ENCODE results near the gene PPARD.
"Not testable (repeated sequence)": the region's sequence is repeated elsewhere in the genome, so short reads cannot be mapped to it uniquely, and the experiment has no call there.

PPARD gene

GRCh38 chr6:35388030-35388429 is 45.7 kb downstream of the PPARD start:
- FAIRE-seq, result no peak

DNA sequence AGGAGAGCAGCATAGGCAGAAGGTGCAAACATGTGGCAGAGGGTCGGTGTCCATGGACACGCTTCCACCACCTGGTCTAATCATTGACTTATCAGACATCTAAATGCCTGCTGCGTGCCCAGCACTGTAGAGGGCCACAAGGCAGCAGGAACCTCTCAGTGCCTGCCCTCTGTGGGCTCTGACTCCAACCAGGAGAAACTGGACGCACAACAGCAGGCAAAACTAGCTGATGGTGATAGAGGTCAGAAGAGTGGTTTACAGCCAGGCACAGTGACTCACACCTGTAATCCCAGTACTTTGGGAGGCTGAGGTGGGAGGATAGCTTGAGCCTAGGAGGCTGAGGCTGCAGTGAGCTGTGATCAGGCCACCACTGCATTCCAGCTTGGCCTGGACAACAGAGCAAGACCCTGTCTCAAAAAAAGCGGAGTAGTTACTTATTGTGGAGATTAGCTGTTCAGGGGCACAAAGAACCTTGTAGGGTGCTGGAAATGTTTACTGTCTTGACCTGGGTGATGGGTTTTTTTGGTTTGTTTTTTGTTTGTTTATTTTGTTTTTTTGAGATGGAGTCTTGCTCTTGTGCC is 46.5 kb downstream of the PPARD start:
- no peak for FAIRE-seq

DNA sequence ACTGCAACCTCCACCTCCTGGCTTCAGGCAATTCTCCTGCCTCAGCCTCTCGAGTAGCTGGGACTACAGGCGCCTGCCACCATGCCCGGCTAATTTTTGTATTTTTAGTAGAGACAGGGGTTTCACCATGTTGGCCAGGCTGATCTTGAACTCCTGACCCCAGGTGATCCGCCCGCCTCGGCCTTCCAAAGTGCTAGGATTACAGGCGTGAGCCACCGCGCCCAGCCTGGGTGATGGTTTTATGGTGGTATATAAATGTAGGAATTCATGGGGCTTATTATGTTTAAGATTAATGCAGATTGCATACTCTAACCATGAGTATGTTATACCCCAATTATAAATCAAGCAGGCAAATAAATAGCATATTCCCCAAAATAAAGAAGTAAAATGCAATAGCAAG is 47.0 kb downstream of the PPARD start:
- FAIRE-seq, result not testable (repeated sequence)

DNA sequence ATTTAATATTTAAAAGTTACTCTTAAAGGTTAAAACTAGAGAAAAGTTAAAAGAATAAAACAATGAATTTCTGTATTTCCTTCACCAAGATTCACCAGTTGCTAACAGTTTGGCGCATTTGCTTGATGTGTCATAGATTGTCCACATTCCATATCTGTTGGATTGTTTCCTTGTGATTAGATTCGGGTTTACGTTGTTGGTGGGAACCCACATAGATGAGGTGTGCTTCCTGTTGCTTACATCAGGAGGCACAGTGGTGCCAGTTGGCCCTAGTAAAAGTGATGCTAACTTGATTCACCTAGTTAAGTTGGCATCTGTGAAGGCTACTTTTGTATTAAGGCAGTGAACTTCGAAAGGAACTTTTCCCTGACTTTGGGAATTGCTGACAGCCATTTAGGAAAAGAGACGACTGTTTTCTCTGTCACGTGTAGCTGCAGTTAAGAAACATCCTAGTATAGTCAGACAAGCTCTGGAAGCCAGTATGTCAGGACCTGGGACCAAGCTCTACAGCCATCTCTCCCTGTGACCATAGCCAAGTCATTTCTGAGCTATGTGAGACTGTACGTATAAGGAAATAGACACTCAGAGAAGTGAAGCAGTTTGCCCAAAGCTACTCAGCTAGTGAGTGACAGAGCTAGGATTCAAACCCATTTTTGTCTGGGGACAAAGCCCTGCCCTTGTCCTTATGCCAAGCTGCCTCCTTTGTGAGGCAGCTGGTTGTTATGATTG is 49.0 kb downstream of the PPARD start:
- no peak for FAIRE-seq

DNA sequence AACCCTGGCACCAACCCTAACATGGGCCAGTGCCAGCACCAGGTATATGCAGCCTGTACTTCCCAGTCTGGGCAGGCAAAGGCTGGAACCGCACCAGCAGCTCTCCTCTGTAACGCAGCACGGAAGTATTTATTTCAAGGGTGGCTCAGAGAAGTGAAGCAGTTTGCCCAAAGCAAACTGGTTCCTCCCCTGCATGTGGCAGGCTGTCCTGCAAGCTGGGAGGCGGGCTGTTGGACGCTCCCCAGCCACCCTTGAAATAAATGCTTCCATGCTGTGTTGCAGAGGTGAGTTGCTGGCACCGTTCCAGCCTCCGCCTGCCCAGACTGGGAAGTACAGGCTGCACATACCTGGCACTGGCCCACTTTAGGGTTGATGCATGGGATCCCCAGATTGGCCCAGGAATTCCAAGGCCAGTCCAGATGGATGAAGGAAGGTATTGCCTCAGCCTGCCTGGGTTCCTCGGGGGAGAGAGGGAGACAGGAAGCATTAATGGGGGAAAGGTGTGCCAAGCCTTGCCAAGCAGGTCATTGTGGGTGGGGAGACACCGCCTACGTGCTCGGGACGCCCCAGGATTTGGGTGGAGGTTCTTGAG is 49.8 kb downstream of the PPARD start:
- FAIRE-seq, result no peak

- no peak for FAIRE-seq
Observed at GRCh38 chr6:35392773-35393672, 50.7 kb downstream of the PPARD start.

GRCh38 chr6:35396991-35397390 is 54.6 kb downstream of the PPARD start:
- no peak for FAIRE-seq

- FAIRE-seq, result no peak
Observed at GRCh38 chr6:35397806-35398418, 55.6 kb downstream of the PPARD start.

- FAIRE-seq, result no peak
Observed at GRCh38 chr6:35398526-35398925, 56.2 kb downstream of the PPARD start.

DNA sequence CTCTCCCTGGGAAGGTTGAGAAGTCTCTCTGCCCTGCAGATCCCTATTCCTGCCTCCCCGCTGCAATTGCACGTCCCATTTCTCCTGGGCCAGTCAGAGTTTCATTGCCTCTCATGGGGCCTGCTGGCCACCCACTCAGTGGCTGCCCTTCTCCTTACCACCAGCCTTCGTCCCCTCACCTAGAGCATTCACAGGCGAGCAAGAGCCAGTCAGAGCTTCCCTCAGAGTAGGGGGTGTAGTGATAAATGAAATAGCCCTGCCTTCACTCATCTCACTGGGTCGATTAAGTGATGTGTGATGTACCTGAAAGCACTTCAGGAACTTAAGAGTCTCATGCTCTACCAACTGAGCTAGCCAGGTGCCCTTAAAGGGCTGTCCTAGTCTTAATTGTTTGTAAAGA is 57.8 kb downstream of the PPARD start:
- no peak for FAIRE-seq

DNA sequence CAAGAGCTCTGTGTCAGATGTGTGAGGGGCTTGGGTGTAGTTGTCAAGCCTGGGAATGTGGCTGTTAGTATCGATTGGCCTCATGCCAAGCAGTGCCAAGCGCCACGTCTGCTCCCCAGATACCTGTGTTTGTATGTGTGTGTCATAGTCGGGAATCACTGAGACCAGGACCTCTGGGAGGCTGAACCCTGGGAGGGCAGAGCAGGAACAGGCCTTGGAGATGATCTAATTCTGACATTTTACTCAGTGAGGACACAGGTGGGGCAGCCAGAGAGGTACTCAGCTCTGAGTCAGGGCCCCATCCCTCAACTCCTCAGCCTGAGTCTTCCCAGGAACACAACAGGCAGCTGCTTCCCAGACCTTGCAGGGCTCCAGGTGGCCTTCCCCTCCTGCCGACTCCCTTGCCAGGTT is 58.5 kb downstream of the PPARD start:
- no peak for FAIRE-seq

DNA sequence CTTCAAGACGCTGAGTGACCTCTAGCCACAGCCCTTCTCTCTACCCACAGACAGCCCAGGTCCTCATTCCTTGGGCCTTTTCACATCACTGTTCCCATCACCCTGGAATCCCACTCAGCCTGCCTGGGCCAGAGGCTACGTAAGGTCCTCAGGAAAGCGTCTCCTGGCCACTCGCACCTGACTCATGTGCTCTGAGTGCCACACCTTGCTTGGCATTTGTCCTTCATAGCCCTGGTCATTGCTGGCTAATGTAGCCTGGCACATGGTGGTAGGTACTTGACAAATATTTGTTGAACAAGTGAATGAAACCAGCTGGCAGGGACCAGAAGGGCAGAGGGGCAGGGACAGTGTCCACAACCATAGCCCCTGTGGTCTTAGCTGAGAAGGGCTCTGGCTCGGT is 59.2 kb downstream of the PPARD start:
- FAIRE-seq, result no peak

DNA sequence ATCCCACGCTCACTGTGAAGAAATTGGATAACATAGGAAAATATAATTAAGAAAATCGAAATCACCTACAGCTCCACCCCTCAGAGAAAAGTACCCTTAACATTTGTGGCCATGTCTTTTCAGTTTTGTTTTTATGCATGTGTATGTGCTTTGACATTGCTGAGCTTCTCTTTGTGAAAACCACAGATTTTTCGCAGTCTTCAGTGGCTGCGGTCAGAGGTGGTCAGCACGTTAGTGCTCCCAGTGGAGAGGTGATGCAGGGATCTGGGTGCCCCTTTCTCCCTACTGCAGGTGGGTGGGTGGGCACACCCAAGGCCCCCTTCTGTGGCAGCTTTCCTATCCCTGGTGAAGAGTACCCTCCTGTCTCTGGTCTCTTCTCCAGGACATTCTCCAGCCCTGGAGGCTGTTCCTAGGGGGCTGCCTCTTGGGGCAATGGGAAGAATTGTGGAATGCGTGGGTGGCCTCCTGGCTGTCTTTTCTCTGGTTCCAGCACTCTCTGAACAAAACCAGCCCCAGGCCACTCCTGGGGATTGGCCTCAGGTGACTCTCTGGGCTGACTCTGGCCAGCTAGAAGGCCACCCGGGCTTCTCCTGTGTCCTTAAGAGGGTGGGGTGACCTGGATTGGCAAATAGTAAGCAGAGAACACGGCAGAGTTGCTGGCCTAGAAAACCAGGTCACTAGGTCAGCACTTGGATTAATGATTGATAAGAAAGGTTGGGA is 59.9 kb downstream of the PPARD start:
- FAIRE-seq, result no peak

DNA sequence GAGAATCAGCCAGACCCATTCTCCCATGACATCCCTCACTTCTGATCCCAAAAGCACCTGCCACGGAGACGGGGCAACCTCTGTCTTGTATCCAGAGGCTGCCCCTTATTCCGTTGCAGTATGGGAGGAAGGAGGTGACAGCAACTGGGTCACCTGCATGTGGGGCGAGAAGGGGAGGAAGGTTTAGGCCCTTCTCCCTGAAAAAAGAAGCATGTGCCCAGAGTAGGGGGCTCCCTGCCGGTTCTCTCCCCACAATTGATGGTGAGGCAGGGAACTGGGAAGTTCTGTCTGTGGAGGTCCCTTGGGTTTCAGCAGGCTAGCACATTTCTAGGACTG is 60.5 kb downstream of the PPARD start:
- FAIRE-seq, result no peak

- FAIRE-seq, result no peak
Observed at GRCh38 chr6:35403544-35404442, 61.4 kb downstream of the PPARD start.

GRCh38 chr6:35406711-35407485 is 64.5 kb downstream of the PPARD start:
- FAIRE-seq, result no peak

DNA sequence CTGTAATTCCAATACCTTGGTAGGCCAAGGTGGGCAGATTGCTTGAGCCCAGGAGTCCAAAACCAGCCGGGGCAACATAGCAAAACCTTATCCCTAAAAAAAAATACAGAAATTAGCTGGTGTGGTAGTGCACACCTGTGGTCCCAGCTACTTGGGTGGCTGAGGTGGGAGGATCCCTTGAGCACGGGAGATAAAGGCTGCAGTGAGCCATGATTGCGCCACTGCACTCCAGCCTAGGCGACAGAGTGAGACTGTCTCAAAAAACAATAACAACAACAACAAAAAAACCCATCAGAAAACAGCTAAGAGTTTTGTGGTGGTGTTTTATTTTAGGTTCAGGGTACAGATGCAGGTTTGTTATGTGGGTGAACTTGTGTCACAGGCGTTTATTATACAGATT is 66.9 kb downstream of the PPARD start:
- no peak for FAIRE-seq

GRCh38 chr6:35410131-35410530 is 67.8 kb downstream of the PPARD start:
- no peak for FAIRE-seq

DNA sequence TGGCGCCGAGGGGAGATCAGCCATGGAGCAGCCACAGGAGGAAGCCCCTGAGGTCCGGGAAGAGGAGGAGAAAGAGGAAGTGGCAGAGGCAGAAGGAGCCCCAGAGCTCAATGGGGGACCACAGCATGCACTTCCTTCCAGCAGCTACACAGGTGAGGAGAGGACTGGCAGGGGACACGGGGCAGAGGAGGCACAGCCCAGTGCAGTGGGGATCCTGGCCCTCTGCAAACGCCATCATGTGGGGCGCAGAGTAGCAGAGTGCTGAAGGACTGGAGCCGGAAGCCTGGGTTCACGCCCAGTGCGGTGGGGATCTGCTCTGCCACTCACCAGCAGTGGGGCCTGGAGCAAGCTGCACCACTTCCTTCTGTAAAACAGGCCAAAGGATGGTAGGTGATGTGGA is 68.7 kb downstream of the PPARD start:
- no peak for FAIRE-seq

- FAIRE-seq, result no peak
Observed at GRCh38 chr6:35412102-35412501, 69.7 kb downstream of the PPARD start.

DNA sequence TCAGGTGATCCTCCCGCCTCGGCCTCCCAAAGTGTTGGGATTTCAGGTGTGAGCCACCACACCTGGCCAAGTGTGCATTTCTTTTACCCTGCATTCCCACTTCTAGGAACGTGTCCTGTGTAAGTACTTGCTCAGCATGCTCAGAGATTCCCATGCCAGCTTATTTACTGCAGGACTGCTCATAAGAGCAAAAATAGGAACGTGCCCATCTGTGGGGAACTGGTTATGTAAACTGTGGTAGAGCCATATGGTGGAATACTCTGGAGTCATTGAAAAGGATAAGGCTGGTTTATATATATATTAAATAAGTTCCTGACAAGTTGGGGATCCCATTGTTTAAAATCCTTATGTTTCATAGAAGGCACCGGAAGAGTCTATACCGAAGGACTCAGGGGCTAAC is 71.6 kb downstream of the PPARD start:
- FAIRE-seq, result no peak

All from islet of Langerhans (tissue), 1 donor.